HG03039 (cell line): ENCODE results near the gene MINK1.
"Not testable (repeated sequence)": the region's sequence is repeated elsewhere in the genome, so short reads cannot be mapped to it uniquely, and the experiment has no call there.

ENCODE experiments used
- ATAC-seq: cut with Tn5 transposase; IDR thresholded peaks from one replicate; pipeline ENCODE4 v1.9.1; 2021; ENCODE audit warnings: mild to moderate bottlenecking, moderate library complexity; ENCODE audit not compliant: unreplicated experiment

MINK1 gene

DNA sequence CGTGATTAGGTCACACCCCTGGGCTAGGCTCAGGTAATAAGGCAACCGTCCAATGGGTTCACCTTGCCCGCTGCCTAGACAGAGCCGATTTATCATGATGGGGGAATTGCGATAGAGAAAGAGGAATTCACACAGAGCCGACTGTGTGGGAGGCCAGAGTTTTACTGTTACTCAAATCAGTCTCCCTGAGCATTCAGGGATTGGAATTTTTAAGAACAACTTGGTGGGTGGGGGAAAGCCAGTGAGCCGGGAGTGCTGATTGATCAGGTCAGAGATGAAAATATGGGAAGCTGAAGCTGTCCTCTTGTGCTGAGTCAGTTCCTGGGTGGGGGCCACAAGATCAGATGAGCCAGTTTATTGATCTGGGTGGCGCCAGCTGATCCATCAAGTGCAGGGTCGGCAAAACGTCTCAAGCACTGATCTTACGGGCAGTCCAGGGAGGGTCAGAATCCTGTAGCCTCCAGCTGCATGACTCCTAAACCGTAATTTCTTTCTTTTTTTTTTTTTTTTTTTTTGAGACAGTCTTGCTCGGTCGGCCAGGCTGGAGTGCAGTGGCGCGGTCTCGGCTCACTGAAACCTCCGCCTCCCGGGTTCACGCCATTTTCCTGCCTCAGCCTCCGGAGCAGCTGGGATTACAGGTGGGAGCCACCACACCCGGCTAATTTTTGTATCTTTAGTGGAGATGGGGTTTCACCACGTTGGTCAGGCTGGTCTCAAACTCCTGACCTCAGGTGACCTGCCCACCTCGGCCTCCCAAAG, 93.6 kb downstream of the MINK1 start:
- ATAC-seq = not testable (repeated sequence)

DNA sequence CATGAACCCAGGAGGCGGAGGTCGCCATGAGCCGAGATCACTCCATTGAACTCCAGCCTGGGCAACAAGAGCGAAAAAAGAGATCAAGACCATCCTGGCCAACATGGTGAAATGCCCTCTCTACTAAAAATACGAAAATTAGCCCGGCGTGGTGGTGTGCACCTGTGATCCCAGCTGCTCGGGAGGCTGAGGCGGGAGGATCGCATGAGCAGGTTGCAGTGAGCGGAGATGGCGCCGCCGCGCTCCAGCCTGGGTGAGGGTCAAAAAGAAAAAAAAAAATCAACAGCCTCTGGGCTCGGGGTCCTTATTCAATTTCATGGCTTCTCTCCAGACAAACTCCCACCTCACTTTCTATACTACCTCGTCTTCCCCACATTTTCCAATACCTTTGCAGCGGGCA, 95.7 kb downstream of the MINK1 start:
- ATAC-seq = no peak

DNA sequence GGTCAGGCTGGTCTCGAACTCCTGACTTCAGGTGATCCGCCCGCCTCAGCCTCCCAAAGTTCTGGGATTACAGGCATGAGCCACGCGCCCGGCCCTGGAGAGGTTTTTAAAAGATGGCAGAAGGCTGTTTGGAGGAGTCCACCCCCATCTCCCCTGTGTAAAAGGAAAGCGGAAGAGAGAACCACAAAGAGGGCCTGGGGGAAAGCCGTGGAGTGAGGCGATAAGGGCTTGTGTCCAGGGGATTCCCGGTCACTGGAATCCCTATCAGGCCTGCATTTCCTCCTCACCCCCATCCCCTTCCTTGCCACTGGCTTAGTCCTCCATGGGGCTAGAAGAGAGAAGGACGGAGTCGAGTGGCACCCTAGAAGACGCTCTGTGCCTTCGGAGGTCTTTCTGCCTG, 98.8 kb downstream of the MINK1 start, which contains the start of gene GP1BA:
GP1BA (plus strand) TSS at position 315 of the 400 bp plus-strand sequence. CDS start 328 bp downstream, outside the sequence.
- ATAC-seq = no peak

DNA sequence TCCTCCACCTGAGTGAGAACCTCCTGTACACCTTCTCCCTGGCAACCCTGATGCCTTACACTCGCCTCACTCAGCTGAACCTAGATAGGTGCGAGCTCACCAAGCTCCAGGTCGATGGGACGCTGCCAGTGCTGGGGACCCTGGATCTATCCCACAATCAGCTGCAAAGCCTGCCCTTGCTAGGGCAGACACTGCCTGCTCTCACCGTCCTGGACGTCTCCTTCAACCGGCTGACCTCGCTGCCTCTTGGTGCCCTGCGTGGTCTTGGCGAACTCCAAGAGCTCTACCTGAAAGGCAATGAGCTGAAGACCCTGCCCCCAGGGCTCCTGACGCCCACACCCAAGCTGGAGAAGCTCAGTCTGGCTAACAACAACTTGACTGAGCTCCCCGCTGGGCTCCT, 99.6 kb downstream of the MINK1 start:
- ATAC-seq = no peak

DNA sequence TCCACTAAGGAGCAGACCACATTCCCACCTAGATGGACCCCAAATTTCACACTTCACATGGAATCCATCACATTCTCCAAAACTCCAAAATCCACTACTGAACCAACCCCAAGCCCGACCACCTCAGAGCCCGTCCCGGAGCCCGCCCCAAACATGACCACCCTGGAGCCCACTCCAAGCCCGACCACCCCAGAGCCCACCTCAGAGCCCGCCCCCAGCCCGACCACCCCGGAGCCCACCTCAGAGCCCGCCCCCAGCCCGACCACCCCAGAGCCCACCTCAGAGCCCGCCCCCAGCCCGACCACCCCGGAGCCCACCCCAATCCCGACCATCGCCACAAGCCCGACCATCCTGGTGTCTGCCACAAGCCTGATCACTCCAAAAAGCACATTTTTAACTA, 100.5 kb downstream of the MINK1 start:
- no peak for ATAC-seq

DNA sequence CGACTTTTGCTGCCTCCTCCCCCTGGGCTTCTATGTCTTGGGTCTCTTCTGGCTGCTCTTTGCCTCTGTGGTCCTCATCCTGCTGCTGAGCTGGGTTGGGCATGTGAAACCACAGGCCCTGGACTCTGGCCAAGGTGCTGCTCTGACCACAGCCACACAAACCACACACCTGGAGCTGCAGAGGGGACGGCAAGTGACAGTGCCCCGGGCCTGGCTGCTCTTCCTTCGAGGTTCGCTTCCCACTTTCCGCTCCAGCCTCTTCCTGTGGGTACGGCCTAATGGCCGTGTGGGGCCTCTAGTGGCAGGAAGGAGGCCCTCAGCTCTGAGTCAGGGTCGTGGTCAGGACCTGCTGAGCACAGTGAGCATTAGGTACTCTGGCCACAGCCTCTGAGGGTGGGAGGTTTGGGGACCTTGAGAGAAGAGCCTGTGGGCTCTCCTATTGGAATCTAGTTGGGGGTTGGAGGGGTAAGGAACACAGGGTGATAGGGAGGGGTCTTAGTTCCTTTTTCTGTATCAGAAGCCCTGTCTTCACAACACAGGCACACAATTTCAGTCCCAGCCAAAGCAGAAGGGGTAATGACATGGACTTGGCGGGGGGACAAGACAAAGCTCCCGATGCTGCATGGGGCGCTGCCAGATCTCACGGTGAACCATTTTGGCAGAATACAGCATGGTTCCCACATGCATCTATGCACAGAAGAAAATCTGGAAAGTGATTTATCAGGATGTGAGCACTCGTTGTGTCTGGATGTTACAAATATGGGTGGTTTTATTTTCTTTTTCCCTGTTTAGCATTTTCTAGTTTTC, 101.2 kb downstream of the MINK1 start:
- ATAC-seq = no peak

DNA sequence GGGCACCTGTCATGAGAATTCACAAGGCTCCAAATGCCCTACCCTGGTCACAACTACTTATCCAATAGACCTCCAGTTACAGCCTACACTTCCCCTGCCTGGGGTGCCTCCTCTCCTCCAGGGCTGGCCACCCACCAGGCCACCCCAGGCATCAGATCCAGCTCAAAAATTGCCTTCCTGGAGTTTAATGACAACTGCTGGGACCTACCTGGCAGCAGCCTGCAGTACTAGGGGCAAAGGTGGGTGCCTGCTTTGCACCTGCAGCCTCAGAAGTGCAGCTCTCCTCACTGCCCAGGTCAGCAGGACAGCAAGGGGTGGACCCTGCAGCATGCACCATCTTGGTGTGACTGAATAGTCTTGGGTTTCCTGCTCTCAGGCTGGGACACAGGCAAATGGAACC, 102.5 kb downstream of the MINK1 start:
- ATAC-seq = no peak

DNA sequence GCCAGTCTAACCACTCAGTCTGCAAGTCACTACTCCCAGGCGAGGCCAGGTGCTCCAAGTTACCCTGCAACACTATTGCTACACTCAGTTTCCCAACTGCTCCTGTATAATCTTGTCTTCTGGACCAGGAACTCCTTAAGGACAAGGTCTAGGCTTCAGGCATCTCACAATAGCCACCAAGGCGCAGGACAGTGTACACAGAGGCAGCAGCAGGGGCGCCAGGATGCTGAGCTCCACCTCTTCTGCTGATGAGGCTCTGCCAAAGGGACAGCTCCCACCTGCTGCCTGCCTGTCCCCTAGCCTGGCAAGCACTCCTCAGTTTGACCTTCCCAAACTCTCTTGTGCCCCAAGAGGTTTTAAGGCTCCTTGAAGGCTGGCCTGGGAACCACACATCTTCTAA, 103.3 kb downstream of the MINK1 start:
- no peak for ATAC-seq

DNA sequence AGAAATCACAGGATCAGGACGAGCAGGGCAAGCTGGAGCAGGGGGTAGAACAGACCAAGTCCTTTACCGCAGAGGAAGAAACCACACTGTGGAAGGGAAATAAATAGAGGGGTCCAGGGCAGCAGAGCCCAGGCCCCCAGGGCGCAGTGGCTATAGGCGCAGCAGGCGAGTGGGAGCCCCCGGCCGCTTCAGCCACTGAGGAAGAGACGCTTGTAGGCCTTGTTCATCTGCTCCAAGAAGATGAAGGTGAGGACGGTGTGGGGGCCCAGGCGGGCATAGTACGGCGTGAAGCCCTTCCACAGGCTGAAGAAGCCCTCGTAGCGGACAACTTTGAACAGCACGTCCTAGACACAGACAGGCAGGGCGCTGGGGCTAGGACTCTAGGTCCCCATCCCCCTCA, 104.4 kb downstream of the MINK1 start:
- no peak for ATAC-seq

DNA sequence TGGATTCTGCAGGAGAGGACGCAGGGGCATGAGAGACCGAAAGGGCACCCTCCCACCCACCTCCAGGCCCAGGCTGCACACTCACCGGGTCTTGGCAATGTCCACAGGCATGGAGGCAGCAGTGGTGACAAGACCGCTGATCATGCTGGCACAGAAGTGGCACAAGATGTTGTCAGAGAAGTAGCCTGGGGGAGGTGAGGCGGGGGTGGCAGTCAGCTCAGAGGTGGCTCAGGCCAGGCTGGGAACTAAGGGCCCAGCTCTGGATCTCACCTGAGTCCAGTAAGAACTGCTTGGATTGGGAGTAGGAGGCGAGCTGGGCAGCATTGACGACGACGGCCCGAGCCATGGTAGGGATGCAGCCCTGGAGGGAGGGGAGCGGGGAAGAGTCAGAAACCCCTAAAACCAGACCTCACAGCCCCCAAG, 104.9 kb downstream of the MINK1 start:
- ATAC-seq = no peak

DNA sequence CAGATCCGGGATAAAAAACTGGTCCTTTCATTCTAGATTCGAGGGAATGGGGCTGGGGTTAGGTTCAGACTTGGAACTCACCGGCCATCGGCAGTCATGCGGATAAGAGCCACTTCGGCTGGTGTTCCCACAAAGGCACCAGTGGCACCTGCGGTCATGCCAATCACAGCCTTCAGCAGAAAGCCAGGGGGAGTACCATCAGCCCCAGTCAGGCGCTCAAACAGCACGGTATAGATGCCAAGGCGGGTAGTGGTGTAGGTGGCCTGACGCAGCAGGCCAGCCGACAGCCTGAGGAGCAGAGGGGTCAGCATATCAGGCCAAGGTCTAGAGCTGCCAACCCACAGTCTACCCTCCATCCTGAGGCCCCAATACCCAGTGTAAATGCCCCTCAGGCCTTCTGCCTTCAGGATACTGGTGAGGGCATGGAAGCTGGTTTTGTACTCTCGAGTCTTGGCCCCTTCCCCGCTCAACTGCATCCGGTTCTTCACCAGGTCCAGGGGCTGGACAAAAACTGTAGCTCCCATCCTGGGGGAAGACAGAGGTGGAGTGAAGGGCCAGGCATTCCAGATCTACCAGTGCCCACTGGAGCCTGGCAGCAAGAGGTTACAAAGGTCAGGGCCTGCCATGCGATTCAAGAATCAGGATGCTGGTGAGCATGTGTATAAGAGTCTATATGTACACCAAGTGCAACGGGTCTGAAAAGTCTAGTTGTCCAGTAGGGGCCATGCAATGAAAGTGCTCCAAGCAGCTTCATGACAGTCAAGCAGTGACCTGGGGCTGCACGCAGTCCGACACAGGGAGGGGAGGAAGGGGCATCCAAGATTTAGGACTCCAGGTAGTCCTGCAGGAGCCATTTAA, 105.8 kb downstream of the MINK1 start:
- no peak for ATAC-seq

DNA sequence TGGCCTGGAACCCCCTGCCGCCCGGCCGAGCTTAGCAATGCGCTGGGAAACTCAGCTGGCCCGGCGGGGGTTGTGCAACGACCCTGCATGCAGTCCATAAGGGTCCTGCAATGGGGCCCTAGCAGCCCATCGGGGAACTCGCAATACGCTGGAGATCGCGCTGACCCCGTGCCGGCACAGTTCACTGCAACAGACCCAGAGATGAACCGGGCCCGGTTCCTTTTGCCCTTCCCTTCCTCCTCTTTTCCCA, 106.3 kb downstream of the MINK1 start:
- ATAC-seq = peak; percentile 4

DNA sequence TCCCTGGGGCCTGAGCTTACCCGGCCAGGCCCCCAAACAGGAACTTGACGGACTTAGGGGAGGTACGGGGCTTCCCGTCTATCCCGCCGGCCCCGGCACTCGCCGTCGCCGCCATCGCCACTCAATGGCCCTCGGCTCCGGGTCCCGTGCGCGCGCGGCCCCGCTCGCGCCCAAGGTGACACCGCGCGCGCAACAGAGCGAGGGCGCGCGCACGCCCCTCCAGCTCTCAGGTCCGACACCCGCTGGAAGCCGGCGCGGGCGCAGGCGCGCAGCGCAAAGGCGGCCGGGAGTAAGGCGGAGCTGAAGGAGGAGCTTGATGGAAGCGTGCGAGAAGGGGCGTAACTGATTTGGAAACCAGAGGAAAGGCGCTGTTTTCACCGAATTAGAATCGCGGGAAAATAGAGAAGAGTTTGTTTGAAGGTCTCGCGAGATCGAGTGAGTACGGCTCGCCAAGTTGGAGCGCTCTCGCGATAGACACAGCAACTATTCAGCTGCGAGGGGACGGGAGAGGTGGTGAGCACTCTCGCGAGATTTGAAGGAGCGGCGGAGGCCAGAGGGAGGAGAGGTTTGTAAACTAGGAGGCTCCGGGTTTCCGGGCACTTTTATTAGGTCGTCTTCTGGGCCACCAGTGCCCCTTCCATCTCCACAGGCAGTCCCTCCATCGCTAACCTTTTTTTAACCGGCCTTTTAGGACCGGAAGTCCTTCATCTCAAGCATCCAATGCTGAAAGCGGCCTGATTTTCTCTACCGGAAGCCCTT, 106.8 kb downstream of the MINK1 start, which contains the start of the genes RNF167 and SLC25A11:
RNF167 (plus strand) TSS at position 473 of the 759 bp plus-strand sequence. CDS start 642 bp downstream, outside the sequence.
SLC25A11 (minus strand) TSS at position 251 of the 759 bp plus-strand sequence; CDS start at position 115, 136 bp downstream.
- ATAC-seq = peak; percentile 51

DNA sequence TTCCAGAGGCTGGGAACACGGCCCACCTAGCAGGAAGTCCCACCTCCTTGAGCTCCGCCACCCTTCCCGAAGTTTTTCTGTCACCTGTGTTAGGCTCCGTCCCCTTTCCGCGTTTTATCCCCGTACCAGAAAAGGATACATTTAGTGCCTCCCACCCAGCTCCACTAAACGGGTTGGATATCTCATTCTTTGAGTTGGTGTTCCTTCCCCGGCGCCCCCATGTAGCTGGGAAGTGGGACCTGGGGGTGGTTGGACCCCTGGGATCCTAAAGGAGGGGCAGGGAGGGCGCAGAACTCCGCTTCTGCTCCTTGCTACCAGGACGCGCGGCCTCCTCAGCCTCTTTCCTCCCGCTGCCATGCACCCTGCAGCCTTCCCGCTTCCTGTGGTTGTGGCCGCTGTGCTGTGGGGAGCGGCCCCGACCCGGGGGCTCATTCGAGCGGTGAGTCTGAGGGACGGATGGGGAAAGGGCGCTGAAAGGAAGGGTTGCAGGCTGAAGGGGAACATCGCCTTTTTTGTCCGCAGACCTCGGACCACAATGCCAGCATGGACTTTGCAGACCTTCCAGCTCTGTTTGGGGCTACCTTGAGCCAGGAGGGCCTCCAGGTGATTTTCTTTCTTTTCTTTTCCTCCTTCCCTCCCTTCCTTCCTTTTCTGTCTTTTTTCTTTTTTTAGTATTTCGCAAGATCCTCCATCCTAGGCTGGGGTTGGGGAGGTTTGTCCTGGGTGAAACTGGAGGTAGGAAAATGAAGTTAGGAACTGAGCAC, 107.6 kb downstream of the MINK1 start:
- no peak for ATAC-seq

DNA sequence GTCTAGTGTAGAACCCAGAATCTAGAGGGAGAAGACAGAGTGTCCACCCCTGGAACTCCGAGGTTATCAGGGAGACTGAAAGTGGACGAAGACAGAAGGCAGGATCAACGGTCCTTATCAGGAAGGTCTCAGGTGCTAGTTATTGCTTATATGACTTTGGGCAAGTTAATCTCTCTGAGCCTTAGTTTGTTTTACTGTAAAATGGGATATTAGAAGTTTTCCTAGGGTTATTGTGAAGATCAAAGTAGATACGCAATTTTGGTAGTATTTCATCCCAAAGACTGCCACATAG, 108.1 kb downstream of the MINK1 start:
- ATAC-seq = no peak

DNA sequence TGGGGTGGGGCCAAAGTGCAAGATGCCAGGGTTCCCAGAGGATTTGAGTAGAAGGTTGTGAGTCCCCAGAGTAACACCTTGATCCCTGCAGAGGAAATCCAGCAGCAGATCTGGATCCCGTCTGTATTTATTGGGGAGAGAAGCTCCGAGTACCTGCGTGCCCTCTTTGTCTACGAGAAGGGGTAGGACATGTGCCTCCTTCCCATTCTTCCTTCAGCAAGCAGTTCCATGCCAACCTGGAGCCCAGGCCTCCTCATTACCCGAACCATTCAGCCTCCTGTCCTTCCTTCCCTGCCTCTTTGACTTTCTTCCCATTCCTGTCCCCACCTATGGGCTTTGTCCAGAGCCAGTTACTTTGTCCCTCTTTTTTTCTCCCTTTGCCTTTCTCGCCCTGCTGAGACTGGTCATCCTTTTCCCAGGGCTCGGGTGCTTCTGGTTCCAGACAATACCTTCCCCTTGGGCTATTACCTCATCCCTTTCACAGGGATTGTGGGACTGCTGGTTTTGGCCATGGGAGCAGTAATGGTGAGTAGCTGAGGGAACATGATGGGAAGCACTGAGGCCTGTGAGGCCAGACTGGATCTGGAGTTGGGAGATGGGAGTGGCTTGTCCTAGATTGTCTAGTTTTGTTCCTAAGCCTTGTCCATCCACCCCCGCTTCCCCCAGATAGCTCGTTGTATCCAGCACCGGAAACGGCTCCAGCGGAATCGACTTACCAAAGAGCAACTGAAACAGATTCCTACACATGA, 109.8 kb downstream of the MINK1 start:
- no peak for ATAC-seq

DNA sequence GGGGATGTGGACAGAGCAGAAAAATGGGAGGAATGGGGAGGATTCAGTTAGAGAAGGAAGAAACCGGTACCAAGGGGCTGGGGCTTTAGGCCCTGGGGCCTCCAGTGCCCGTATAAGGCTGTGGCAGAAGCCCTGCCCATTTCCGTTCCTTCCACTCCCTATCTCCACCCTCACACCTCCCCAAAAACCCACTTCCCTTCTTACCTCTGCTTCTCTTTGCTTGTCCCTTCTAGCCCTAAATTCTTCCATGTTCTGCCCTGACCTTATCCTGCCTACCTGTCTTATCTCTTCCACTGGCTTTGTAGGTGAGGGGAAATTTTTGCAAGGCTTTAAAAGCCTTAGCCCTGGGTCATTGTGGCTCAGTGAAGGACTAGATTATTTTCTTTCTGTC, 111.0 kb downstream of the MINK1 start:
- no peak for ATAC-seq

DNA sequence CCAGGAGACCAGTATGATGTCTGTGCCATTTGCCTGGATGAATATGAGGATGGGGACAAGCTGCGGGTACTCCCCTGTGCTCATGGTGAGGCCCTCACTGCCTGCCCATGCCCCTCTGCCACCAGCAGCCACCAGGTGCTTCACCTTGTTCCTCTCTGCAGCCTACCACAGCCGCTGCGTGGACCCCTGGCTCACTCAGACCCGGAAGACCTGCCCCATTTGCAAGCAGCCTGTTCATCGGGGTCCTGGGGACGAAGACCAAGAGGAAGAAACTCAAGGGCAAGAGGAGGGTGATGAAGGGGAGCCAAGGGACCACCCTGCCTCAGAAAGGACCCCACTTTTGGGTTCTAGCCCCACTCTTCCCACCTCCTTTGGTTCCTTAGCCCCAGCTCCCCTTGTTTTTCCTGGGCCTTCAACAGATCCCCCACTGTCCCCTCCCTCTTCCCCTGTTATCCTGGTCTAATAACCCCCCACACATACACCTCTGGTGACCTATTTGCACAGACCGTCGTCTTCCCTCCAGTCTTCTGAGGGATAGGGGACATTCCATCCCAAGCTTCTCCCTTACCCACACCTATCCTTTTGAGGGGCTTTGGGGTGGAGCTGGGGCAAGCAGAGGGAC, 111.5 kb downstream of the MINK1 start:
- ATAC-seq = no peak
